ENCODE measurements around the gene FLRT1. TPM values are rescaled to one million over a fixed set of nuclear protein-coding genes. Genes with fewer than 3 reads are reported as not detected.

FLRT1 gene
- total and polyA plus RNA-seq, 2 donors (not counting 1 experiment from before 2014, with no cell fraction given): 0.02 to 0.17 TPM

DNA sequence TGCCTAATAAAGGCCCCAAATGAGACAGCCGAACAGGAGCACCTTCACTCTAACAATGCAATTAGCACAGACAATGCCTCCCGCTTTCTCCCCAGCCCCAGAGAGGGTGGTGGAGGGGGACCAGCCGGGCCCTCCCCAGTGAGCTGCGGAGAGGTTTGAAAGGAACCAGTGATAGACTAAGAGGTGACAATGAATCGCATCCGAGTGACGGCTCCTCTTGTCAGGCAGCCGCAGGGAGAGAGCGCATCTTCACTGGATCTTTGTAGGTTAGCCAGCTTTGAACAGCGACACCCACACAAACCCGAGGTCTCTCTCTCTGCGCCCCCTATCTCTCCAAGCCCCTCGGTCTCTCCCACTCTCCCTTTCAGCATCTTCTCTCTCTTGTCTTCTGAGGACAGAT lies 28.0 kb downstream of the FLRT1 start:
- Histone ChIP-seq H3K4me3 (replicated peaks in 1 of 4; ENCODE audit: control extremely low read depth in 1 of 4, insufficient read depth in 1 of 4, low read depth in 3 of 4, low read length in 4 of 4) (no peak overlapping the region), H3K27ac (ENCODE audit: insufficient read depth, low read length) (no peak overlapping the region), H3K4me2 (ENCODE audit: extremely low read depth, insufficient read depth, low read length) (no peak overlapping the region), H3K9ac (ENCODE audit: insufficient read depth, low read length) (no peak overlapping the region), H3K4me1 (ENCODE audit: control insufficient read depth, extremely low read depth, insufficient read depth, low read length) (no peaks in the 10 kb centered on the region), H2AFZ (ENCODE audit: low read length) (no peak overlapping the region), H3K27me3 (ENCODE audit: control insufficient read depth, insufficient read depth, low read length) (peaks cover 5% of the 10 kb centered on the region), H3K36me3 (ENCODE audit: control insufficient read depth, insufficient read depth, low read length) (no peaks in the 10 kb centered on the region), H3K9me3 (ENCODE audit: control insufficient read depth, insufficient read depth, low read depth, low read length) (no peaks in the 10 kb centered on the region), H3K79me2 (ENCODE audit: control insufficient read depth, insufficient read depth, low read length) (no peaks in the 10 kb centered on the region), H4K20me1 (ENCODE audit: control insufficient read depth, extremely low read depth, insufficient read depth, low read length) (no peaks in the 10 kb centered on the region)
- DNase-seq (ENCODE audit: low read depth in 2 of 2): no peak
- TF ChIP-seq, protein P1, sequence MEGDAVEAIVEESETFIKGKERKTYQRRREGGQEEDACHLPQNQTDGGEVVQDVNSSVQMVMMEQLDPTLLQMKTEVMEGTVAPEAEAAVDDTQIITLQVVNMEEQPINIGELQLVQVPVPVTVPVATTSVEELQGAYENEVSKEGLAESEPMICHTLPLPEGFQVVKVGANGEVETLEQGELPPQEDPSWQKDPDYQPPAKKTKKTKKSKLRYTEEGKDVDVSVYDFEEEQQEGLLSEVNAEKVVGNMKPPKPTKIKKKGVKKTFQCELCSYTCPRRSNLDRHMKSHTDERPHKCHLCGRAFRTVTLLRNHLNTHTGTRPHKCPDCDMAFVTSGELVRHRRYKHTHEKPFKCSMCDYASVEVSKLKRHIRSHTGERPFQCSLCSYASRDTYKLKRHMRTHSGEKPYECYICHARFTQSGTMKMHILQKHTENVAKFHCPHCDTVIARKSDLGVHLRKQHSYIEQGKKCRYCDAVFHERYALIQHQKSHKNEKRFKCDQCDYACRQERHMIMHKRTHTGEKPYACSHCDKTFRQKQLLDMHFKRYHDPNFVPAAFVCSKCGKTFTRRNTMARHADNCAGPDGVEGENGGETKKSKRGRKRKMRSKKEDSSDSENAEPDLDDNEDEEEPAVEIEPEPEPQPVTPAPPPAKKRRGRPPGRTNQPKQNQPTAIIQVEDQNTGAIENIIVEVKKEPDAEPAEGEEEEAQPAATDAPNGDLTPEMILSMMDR (conservative IDR thresholded peaks at IDR 0.05 in 1 of 2, IDR thresholded peaks at IDR 0.05 in 1 of 2; ENCODE audit: low read depth in 1 of 2, low read length in 2 of 2): no peak
- no peak for TF ChIP-seq EZH2 (IDR thresholded peaks at IDR 0.05; ENCODE audit: low read length, missing control alignments)

GRCh38 chr11:64064374-64065140 lies 28.8 kb downstream of the FLRT1 start:
- no peaks in the 10 kb centered on the region for H3K79me2 ChIP-seq (ENCODE audit: control insufficient read depth, insufficient read depth, low read length)
- TF ChIP-seq, protein P1 (conservative IDR thresholded peaks at IDR 0.05 in 1 of 2, IDR thresholded peaks at IDR 0.05 in 1 of 2; ENCODE audit: low read depth in 1 of 2, low read length in 2 of 2): no peak
- TF ChIP-seq EZH2 (IDR thresholded peaks at IDR 0.05; ENCODE audit: low read length, missing control alignments): no peak
- no peak overlapping the region for H2AFZ ChIP-seq (ENCODE audit: low read length)
- H3K4me2 ChIP-seq (ENCODE audit: extremely low read depth, insufficient read depth, low read length): no peak overlapping the region
- H3K4me3 ChIP-seq (replicated peaks in 1 of 4; ENCODE audit: control extremely low read depth in 1 of 4, insufficient read depth in 1 of 4, low read depth in 3 of 4, low read length in 4 of 4): no peak overlapping the region
- no peak overlapping the region for H3K9ac ChIP-seq (ENCODE audit: insufficient read depth, low read length)
- H4K20me1 ChIP-seq (ENCODE audit: control insufficient read depth, extremely low read depth, insufficient read depth, low read length): no peaks in the 10 kb centered on the region
- H3K9me3 ChIP-seq (ENCODE audit: control insufficient read depth, insufficient read depth, low read depth, low read length): no peaks in the 10 kb centered on the region
- DNase-seq (ENCODE audit: low read depth in 2 of 2): no peak
- no peak overlapping the region for H3K27ac ChIP-seq (ENCODE audit: insufficient read depth, low read length)
- H3K36me3 ChIP-seq (ENCODE audit: control insufficient read depth, insufficient read depth, low read length): no peaks in the 10 kb centered on the region
- no peaks in the 10 kb centered on the region for H3K4me1 ChIP-seq (ENCODE audit: control insufficient read depth, extremely low read depth, insufficient read depth, low read length)
- H3K27me3 ChIP-seq (ENCODE audit: control insufficient read depth, insufficient read depth, low read length): peaks cover 5% of the 10 kb centered on the region

DNA sequence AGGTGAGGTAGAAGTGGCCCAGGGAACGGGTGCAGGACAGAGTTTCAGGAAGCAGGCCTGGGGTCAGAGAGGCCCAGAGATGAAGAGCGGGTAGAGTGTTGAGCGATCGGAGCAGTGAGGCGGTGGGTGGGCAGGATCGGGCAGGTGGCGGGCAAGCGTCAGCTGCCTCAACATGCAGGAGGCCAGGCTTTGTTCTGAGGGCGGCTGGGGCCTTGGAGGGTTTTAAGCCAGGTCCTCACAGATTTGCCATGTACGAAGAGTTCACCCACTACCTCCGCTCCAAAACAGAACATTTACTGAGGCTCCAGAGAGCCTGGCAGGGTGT lies 29.4 kb downstream of the FLRT1 start:
- Histone ChIP-seq H3K79me2 (ENCODE audit: control insufficient read depth, insufficient read depth, low read length) (no peaks in the 10 kb centered on the region), H3K4me3 (replicated peaks in 1 of 4; ENCODE audit: control extremely low read depth in 1 of 4, insufficient read depth in 1 of 4, low read depth in 3 of 4, low read length in 4 of 4) (no peak overlapping the region), H3K27me3 (ENCODE audit: control insufficient read depth, insufficient read depth, low read length) (peaks cover 5% of the 10 kb centered on the region), H2AFZ (ENCODE audit: low read length) (no peak overlapping the region), H3K36me3 (ENCODE audit: control insufficient read depth, insufficient read depth, low read length) (no peaks in the 10 kb centered on the region), H3K9ac (ENCODE audit: insufficient read depth, low read length) (no peak overlapping the region), H3K4me2 (ENCODE audit: extremely low read depth, insufficient read depth, low read length) (no peak overlapping the region), H3K9me3 (ENCODE audit: control insufficient read depth, insufficient read depth, low read depth, low read length) (no peaks in the 10 kb centered on the region), H3K4me1 (ENCODE audit: control insufficient read depth, extremely low read depth, insufficient read depth, low read length) (no peaks in the 10 kb centered on the region), H3K27ac (ENCODE audit: insufficient read depth, low read length) (no peak overlapping the region), H4K20me1 (ENCODE audit: control insufficient read depth, extremely low read depth, insufficient read depth, low read length) (no peaks in the 10 kb centered on the region)
- no peak for TF ChIP-seq EZH2 (IDR thresholded peaks at IDR 0.05; ENCODE audit: low read length, missing control alignments)
- TF ChIP-seq, protein P1 (conservative IDR thresholded peaks at IDR 0.05 in 1 of 2, IDR thresholded peaks at IDR 0.05 in 1 of 2; ENCODE audit: low read depth in 1 of 2, low read length in 2 of 2): no peak
- DNase-seq (ENCODE audit: low read depth in 2 of 2): no peak

Data from fibroblast of lung (primary cell).